Measurements from ENCODE around the gene PROK1.
A peak's percentile ranks its signal among the peaks of the same experiment; 100 is the strongest.

Gene PROK1

GRCh38 chr1:110477967-110478640 lies 27.2 kb downstream of the PROK1 start:
- TF ChIP-seq, protein P1, sequence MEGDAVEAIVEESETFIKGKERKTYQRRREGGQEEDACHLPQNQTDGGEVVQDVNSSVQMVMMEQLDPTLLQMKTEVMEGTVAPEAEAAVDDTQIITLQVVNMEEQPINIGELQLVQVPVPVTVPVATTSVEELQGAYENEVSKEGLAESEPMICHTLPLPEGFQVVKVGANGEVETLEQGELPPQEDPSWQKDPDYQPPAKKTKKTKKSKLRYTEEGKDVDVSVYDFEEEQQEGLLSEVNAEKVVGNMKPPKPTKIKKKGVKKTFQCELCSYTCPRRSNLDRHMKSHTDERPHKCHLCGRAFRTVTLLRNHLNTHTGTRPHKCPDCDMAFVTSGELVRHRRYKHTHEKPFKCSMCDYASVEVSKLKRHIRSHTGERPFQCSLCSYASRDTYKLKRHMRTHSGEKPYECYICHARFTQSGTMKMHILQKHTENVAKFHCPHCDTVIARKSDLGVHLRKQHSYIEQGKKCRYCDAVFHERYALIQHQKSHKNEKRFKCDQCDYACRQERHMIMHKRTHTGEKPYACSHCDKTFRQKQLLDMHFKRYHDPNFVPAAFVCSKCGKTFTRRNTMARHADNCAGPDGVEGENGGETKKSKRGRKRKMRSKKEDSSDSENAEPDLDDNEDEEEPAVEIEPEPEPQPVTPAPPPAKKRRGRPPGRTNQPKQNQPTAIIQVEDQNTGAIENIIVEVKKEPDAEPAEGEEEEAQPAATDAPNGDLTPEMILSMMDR (IDR thresholded peaks at IDR 0.05; ENCODE audit: low read depth, low read length): no peak
- DNase-seq (ENCODE audit: low read depth in 2 of 2): no peak

DNA sequence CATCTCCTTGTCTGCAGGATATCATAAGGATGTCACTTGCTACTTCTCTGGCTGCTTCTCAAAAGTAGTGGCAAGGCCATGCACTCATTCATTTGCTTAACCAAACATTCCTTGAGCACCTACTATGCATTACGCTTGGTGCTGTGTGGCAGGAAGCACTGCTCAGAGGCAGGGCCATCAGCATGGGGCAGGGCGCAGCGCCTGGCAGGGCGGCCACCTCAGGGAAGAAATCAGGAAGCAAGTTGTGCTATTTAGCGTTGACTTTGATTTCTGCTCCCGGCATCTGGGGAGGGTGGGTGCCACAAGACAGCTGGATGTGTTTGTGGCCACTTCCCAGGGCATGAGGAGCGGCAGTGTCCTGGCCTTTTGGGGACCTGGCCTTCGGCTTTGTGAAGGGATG lies 27.9 kb downstream of the PROK1 start:
- no peak overlapping the region for H3K4me3 ChIP-seq (replicated peaks in 1 of 2; ENCODE audit: low read depth in 2 of 2, low read length in 2 of 2)
- TF ChIP-seq, protein P1 (IDR thresholded peaks at IDR 0.05; ENCODE audit: low read depth, low read length): no peak

More at GRCh38 chr1:110477967-110478640, 27.2 kb downstream of the PROK1 start:
- H3K4me3 ChIP-seq (replicated peaks in 1 of 2; ENCODE audit: low read depth in 2 of 2, low read length in 2 of 2): no peak overlapping the region

DNA sequence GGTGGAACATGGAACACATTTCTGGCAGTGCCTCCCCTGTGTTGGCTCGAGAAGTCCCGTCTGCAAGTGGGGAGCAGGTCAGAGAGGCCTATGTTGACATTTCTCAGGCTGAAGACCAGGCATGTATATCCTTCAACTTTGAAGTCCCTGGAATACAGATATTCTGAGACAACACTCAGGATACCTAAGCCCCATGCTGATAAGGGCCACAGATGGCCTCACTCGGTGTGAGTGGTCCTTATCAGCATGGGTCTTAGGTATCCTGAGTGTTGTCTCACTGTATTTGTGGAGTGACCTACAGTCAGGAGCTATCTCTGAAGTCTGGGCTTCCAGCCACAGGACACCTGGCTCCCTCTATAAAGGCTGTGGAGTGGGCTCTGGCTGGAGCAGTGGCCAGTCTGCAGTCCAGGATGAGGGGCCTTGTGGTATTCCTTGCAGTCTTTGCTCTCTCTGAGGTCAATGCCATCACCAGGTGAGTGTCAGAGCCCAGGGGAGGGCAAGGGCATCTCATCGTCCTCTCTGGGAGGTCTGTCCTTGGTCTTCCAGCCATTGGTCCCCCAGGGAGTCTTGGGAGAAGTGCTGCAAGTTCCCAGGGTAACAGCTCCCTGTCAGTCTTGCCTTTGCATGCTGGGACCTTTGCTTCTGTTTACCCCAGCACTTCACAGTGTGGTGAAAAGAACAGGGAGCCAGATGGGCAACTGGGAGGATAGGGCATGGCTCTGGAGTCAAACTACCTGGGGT lies 29.6 kb downstream of the PROK1 start:
- H3K4me3 ChIP-seq (replicated peaks in 1 of 2; ENCODE audit: low read depth in 2 of 2, low read length in 2 of 2): no peak overlapping the region
- TF ChIP-seq, protein P1 (IDR thresholded peaks at IDR 0.05; ENCODE audit: low read depth, low read length): no peak
- no peak for DNase-seq (ENCODE audit: low read depth in 2 of 2)

More for the DNA sequence above, 27.9 kb downstream of the PROK1 start:
- DNase-seq (ENCODE audit: low read depth in 2 of 2): no peak

DNA sequence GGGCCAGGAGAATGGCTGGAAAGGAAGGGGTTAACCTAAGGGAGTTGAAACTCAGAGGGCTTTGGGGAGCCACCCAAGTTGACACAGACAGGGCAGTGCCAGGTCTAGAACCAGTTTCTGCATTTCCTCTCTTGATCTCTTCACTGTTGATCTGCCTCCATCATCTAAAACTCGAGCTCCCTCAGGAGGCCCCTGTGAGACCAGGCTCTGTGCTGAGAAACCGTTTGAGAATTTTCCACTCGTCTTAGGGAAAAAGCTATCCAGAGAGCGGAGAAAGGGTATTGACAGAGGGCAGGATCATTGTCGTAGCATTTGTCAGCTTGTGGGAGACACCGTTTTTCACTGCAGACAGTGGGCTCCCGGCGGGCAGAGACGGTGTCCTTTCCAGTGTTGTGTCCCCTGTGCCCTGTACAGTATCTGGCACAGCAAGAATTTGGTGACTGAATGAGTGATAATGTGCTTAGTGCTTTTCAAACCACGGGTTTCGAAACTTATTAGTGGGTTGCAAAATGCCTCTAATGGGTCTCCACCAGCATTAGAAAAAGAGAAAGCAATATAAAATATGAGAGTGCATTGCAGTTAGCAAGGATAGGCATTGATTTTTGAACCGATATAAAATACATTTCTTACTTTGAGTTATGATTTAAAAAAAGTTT lies 31.1 kb downstream of the PROK1 start:
- TF ChIP-seq, protein P1 (IDR thresholded peaks at IDR 0.05; ENCODE audit: low read depth, low read length): no peak

GRCh38 chr1:110482662-110483307 lies 31.8 kb downstream of the PROK1 start:
- TF ChIP-seq, protein P1 (IDR thresholded peaks at IDR 0.05; ENCODE audit: low read depth, low read length): no peak
- no peak overlapping the region for H3K4me3 ChIP-seq (replicated peaks in 1 of 2; ENCODE audit: low read depth in 2 of 2, low read length in 2 of 2)
- DNase-seq (ENCODE audit: low read depth in 2 of 2): no peak

More for the DNA sequence above, 31.1 kb downstream of the PROK1 start:
- no peak overlapping the region for H3K4me3 ChIP-seq (replicated peaks in 1 of 2; ENCODE audit: low read depth in 2 of 2, low read length in 2 of 2)
- DNase-seq (ENCODE audit: low read depth in 2 of 2): peak in 1 of 2 donors; percentile 18

DNA sequence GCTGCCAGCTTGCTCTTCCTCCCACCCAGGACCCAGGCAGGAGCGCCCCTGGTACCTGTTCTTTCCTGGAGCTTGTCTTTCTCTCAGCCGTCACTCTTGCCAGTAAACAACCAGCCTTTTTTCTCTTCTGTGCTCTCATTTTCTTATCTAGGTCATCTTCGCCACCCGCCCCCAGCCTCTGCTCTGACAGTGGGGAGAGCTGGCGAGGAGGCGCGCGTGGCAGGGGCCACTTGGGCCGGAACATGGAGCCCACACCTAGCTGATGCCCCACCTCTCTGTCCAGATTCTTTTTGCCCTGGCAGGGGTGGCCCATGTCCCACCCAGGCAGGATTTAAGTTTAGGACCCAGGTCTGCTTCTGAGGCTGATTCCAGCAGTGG lies 32.3 kb downstream of the PROK1 start:
- no peak overlapping the region for H3K4me3 ChIP-seq (replicated peaks in 1 of 2; ENCODE audit: low read depth in 2 of 2, low read length in 2 of 2)
- DNase-seq (ENCODE audit: low read depth in 2 of 2): no peak
- TF ChIP-seq, protein P1 (IDR thresholded peaks at IDR 0.05; ENCODE audit: low read depth, low read length): no peak
